Uterus (tissue), 2 donors: ENCODE measurements around the gene RAP1A.

Experiments used
- POLR2A ChIP-seq, 2 donors: fragments of 450-650 bp; IDR thresholded peaks; one replicate each; pipeline ENCODE4 v1.6.1; 2016; ENCODE audit warnings: antibody characterized with exemption in 2 of 2, mild to moderate bottlenecking in 1 of 2, moderate library complexity in 1 of 2
- TF ChIP-seq, protein P1 (sequence below), 4 experiments: fragments of 200-600 bp in 2 of 4; fragments of 450-650 bp in 2 of 4; sonication (generic) in 2 of 4; IDR thresholded peaks; one replicate each; pipeline ENCODE4 v1.5.1; 2016 to 2019; ENCODE audit warnings: antibody characterized with exemption in 4 of 4, mild to moderate bottlenecking in 2 of 4, moderate library complexity in 1 of 4

DNA sequence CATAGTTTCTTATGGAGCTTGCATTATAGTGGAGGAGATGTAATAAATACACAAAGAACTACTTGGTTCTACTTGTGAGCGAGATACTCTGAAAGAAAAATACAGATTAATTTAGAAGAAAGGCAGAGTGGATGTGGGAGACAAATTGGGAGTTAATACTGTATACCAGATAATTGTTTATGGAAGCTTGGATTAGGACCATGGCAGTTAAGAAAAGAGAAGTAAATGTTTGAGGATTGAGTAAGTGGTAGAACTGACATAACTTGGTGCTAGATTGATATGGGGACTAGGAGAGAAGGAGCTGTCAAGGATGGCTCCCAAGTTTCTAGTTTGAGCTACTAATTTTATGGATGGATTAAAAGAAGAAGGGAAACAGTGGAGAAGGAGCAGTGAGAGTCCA lies 72.3 kb downstream of the RAP1A start:
- TF ChIP-seq, protein P1, sequence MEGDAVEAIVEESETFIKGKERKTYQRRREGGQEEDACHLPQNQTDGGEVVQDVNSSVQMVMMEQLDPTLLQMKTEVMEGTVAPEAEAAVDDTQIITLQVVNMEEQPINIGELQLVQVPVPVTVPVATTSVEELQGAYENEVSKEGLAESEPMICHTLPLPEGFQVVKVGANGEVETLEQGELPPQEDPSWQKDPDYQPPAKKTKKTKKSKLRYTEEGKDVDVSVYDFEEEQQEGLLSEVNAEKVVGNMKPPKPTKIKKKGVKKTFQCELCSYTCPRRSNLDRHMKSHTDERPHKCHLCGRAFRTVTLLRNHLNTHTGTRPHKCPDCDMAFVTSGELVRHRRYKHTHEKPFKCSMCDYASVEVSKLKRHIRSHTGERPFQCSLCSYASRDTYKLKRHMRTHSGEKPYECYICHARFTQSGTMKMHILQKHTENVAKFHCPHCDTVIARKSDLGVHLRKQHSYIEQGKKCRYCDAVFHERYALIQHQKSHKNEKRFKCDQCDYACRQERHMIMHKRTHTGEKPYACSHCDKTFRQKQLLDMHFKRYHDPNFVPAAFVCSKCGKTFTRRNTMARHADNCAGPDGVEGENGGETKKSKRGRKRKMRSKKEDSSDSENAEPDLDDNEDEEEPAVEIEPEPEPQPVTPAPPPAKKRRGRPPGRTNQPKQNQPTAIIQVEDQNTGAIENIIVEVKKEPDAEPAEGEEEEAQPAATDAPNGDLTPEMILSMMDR (IDR thresholded peaks at IDR 0.05): no peak
- TF ChIP-seq POLR2A (IDR thresholded peaks at IDR 0.05): no peak
